PC-9 (cell line): ENCODE data around the gene HOXD11. TPM values are rescaled to one million over a fixed set of nuclear protein-coding genes. Genes with fewer than 3 reads are reported as not detected.

Experiments
- BruUV-seq: library from RNA; stranded (reverse); fragments of 400-500 nt; replicated peaks from 2 replicates; lab custom pipeline; 2021; lab: Mats Ljungman, UMichigan
- CTCF ChIA-PET: fragments of 300-600 bp; sonication (Branson Sonifier 250); formaldehyde crosslinking; loops from one replicate; lab custom pipeline; 2022; ENCODE audit warnings: antibody characterized with exemption; lab: Charles Lee
- POLR2A ChIA-PET: fragments of 300-600 bp; sonication (Branson Sonifier 250); formaldehyde crosslinking; loops from one replicate; lab custom pipeline; 2022; ENCODE audit warnings: antibody characterized with exemption; ENCODE audit not compliant: unreplicated experiment; lab: Charles Lee
- DNase-seq, 2 experiments: peaks; one replicate each; pipeline versions ENCODE4 v3.0.0 to v3.0.0-alpha.2; 2015 to 2022; ENCODE audit warnings: mixed read lengths in 1 of 2
- H2AFZ ChIP-seq: fragments of 200-600 bp; sonication (generic); 2 replicates; pipeline ENCODE4 v1.8.1; 2017; ENCODE audit warnings: antibody characterized with exemption
- H3F3A ChIP-seq: fragments of 200-600 bp; sonication (generic); 2 replicates; pipeline ENCODE4 v1.8.1; 2017; ENCODE audit warnings: antibody characterized with exemption, mild to moderate bottlenecking, low read depth; ENCODE audit not compliant: insufficient read depth
- H3K27ac ChIP-seq: fragments of 200-600 bp; sonication (generic); 2 replicates; pipeline ENCODE4 v1.6.1; 2016; ENCODE audit warnings: mixed run types
- H3K27me3 ChIP-seq: fragments of 200-600 bp; sonication (generic); 2 replicates; pipeline ENCODE4 v1.6.1; 2016; ENCODE audit warnings: low read depth, mixed run types; ENCODE audit not compliant: insufficient read depth
- H3K36me3 ChIP-seq: fragments of 200-600 bp; sonication (generic); 2 replicates; pipeline ENCODE4 v1.6.1; 2016; ENCODE audit warnings: low read depth, mixed run types
- H3K4me1 ChIP-seq: fragments of 200-600 bp; sonication (generic); replicated peaks from 2 replicates; pipeline ENCODE4 v1.6.1; 2016; ENCODE audit warnings: mixed run types; ENCODE audit not compliant: insufficient read depth
- H3K4me2 ChIP-seq: fragments of 200-600 bp; sonication (generic); 2 replicates; pipeline ENCODE4 v1.6.1; 2017; ENCODE audit warnings: mixed run types
- H3K4me3 ChIP-seq: fragments of 200-600 bp; sonication (generic); 2 replicates; pipeline ENCODE4 v1.6.1; 2016; ENCODE audit warnings: mixed run types
- H3K79me2 ChIP-seq: fragments of 200-600 bp; sonication (generic); 2 replicates; pipeline ENCODE4 v1.6.1; 2017; ENCODE audit warnings: low read depth, mixed run types
- H3K9me2 ChIP-seq: fragments of 200-600 bp; sonication (generic); 2 replicates; pipeline ENCODE4 v1.8.1; 2017; ENCODE audit warnings: mild to moderate bottlenecking; ENCODE audit not compliant: insufficient read depth
- H3K9me3 ChIP-seq: fragments of 200-600 bp; sonication (generic); 2 replicates; pipeline ENCODE4 v1.8.1; 2016; ENCODE audit warnings: low read depth; ENCODE audit not compliant: insufficient read depth
- H4K20me1 ChIP-seq: fragments of 200-600 bp; sonication (generic); 2 replicates; pipeline ENCODE4 v1.8.1; 2017; ENCODE audit not compliant: insufficient read depth
- EZH2 ChIP-seq: fragments of 200-600 bp; sonication (generic); IDR thresholded peaks from 2 replicates; pipeline ENCODE4 v1.8.0; 2017; ENCODE audit warnings: antibody characterized with exemption, low read depth
- intact Hi-C: fragments of 100-400 bp; cut with micrococcal nuclease; formaldehyde crosslinking; loops from one replicate; pipeline ENCODE4 v1.10.0; 2022; ENCODE audit not compliant: unreplicated experiment
- total RNA-seq: library from RNA; stranded (reverse); gene quantifications from 2 replicates; pipeline ENCODE4 v1.2.3, GENCODE V29; 2021
- TF ChIP-seq, protein P1 (sequence below): fragments of 200-600 bp; sonication (generic); conservative IDR thresholded peaks from 2 replicates; pipeline ENCODE4 v1.6.1; 2017; ENCODE audit warnings: mixed run types, antibody characterized with exemption, mild to moderate bottlenecking, moderate library complexity

HOXD11 gene
- total RNA-seq, 1 experiment from 2014 or later: not detected

DNA sequence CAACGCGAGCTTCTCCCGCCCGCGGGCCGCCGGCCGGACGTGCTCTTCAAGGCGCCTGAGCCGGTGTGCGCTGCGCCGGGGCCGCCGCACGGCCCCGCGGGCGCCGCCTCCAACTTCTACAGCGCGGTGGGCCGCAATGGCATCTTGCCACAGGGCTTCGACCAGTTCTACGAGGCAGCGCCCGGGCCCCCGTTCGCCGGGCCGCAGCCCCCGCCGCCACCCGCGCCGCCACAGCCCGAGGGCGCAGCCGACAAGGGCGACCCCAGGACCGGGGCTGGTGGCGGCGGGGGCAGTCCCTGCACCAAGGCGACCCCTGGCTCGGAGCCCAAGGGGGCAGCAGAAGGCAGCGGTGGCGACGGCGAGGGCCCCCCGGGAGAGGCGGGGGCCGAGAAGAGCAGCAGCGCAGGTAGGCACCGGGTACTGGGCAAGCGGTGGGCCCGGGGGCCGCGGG is 676 bp downstream of the HOXD11 start:
- Histone ChIP-seq H3F3A (no peaks in the 10 kb centered on the region), H4K20me1 (no peaks in the 10 kb centered on the region), H3K9me2 (no peaks in the 10 kb centered on the region), H3K27me3 (peaks cover 31% of the 10 kb centered on the region; the same call in 1 of the 2 replicates), H3K9me3 (no peaks in the 10 kb centered on the region), H3K36me3 (no peaks in the 10 kb centered on the region), H3K27ac (no peak overlapping the region), H3K4me1 (no peaks in the 10 kb centered on the region), H2AFZ (no peak overlapping the region), H3K79me2 (no peaks in the 10 kb centered on the region), H3K4me3 (no peak overlapping the region), H3K4me2 (no peak overlapping the region)
- BruUV-seq: no TSS peak
- intact Hi-C loops: no loop called here
- TF ChIP-seq, protein P1, sequence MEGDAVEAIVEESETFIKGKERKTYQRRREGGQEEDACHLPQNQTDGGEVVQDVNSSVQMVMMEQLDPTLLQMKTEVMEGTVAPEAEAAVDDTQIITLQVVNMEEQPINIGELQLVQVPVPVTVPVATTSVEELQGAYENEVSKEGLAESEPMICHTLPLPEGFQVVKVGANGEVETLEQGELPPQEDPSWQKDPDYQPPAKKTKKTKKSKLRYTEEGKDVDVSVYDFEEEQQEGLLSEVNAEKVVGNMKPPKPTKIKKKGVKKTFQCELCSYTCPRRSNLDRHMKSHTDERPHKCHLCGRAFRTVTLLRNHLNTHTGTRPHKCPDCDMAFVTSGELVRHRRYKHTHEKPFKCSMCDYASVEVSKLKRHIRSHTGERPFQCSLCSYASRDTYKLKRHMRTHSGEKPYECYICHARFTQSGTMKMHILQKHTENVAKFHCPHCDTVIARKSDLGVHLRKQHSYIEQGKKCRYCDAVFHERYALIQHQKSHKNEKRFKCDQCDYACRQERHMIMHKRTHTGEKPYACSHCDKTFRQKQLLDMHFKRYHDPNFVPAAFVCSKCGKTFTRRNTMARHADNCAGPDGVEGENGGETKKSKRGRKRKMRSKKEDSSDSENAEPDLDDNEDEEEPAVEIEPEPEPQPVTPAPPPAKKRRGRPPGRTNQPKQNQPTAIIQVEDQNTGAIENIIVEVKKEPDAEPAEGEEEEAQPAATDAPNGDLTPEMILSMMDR: no peak
- no peak for TF ChIP-seq EZH2
- POLR2A ChIA-PET: no interaction called here
- no peak for DNase-seq
- CTCF ChIA-PET: no interaction called here

DNA sequence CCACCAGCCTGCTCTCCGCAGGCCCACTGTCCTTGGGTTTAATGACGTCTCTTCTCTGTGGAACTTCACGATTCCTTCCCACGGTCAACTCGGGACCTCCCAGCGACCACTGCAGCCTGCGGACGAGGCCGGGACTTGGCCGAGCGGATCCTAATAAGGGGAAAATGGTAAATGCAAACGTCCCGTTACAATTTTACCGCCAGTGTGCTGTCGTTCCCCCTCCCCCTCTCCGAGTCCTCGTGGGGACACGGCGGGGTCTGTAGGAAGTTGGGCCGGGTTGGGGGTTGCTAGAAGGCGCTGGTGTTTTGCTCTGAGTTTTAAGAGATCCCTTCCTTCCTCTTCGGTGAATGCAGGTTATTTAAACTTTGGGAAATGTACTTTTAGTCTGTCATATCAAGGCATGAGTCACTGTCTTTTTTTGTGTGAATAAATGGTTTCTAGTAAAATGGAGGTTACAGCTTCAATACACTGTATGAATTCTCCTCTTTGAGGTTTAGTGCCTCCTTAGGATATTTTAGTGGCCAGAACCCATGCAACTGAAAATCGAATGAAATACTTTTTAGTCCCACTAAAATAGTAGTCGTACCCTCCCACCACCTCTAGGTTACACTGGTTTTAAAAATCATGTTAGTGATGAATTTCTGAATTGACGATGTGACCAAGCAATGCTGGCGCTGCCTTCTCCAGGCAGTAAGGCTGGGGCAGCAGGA is 2.3 kb downstream of the HOXD11 start:
- Histone ChIP-seq H3K79me2 (no peaks in the 10 kb centered on the region), H3K27ac (no peak overlapping the region), H2AFZ (no peak overlapping the region), H3K4me3 (no peak overlapping the region), H3F3A (no peaks in the 10 kb centered on the region), H3K4me1 (no peaks in the 10 kb centered on the region), H4K20me1 (no peaks in the 10 kb centered on the region), H3K36me3 (no peaks in the 10 kb centered on the region), H3K9me2 (no peaks in the 10 kb centered on the region), H3K27me3 (peaks cover 37% of the 10 kb centered on the region), H3K9me3 (no peaks in the 10 kb centered on the region), H3K4me2 (no peak overlapping the region)
- no peak for DNase-seq
- TF ChIP-seq, protein P1: no peak
- no peak for TF ChIP-seq EZH2
- BruUV-seq: no TSS peak
- intact Hi-C loops: no loop called here
- CTCF ChIA-PET: no interaction called here
- POLR2A ChIA-PET: no interaction called here

DNA sequence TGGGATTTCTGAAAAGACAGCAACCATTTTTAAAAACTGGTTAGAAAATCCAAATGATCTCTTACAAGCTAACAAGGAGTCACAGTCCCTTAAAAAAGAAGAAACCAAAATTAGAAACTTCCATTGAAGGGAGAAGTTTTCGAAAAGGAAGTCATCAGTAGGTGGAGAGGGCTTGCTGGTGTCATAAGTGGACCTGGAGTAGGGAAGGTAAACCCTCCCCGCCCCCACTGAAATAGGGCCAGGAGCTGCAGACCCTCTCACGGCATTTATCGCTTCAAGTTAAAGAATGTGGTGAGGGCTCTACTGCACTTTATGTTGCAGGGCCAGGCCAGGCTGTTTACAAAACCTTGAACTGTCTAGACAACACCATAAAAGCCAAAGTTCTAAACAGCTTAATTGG is 2.9 kb downstream of the HOXD11 start:
- Histone ChIP-seq H4K20me1 (no peaks in the 10 kb centered on the region), H3F3A (no peaks in the 10 kb centered on the region), H3K4me1 (no peaks in the 10 kb centered on the region), H3K9me3 (no peaks in the 10 kb centered on the region), H3K4me3 (no peak overlapping the region), H2AFZ (no peak overlapping the region), H3K79me2 (no peaks in the 10 kb centered on the region), H3K4me2 (no peak overlapping the region), H3K27me3 (peaks cover 42% of the 10 kb centered on the region), H3K9me2 (no peaks in the 10 kb centered on the region), H3K36me3 (no peaks in the 10 kb centered on the region), H3K27ac (no peak overlapping the region)
- CTCF ChIA-PET: interaction anchor here (0.6 to 1.5 kb wide), 3 partner anchors 13 to 544 kb away, joined by 3 to 6 read pairs (median 4); no protein-coding TSS in a partner anchor
- DNase-seq: no peak
- no TSS peak for BruUV-seq
- no peak for TF ChIP-seq EZH2
- intact Hi-C loops: loop anchor here (5.0 kb wide), 1 partner anchor 1037 kb away; no protein-coding TSS in a partner anchor
- POLR2A ChIA-PET: interaction anchor here (0.6 kb wide), 1 partner anchor 420 kb away, joined by 3 read pairs; no protein-coding TSS in a partner anchor
